Right lobe of liver (tissue), 4 donors: ENCODE results near the gene ZNF701.

Experiments
- CTCF ChIP-seq, 4 donors: fragments of 200-600 bp in 3 of 4; fragments of 450-650 bp in 1 of 4; IDR thresholded peaks; one replicate each; pipeline versions ENCODE4 v1.5.1 to v1.8.0; 2016 to 2022; ENCODE audit warnings: antibody characterized with exemption in 4 of 4, mild to moderate bottlenecking in 2 of 4
- POLR2A ChIP-seq: fragments of 450-650 bp; IDR thresholded peaks from one replicate; pipeline ENCODE4 v1.6.1; 2017; ENCODE audit warnings: antibody characterized with exemption, mild to moderate bottlenecking
- donor health status: DM: no; HTN: no; CAD: no.
- donor health status: DM: no; HTN: no; CAD: no.
- donor health status: DM: no; HTN: yes; CAD: no.

GRCh38 chr19:52590728-52591127, 20.6 kb downstream of the ZNF701 start:
- no peak for TF ChIP-seq POLR2A
- no peak for TF ChIP-seq CTCF (IDR thresholded peaks at IDR 0.05)
